ENCODE measurements around the gene CCDC196.
"Not testable (repeated sequence)": the region's sequence is repeated elsewhere in the genome, so short reads cannot be mapped to it uniquely, and the experiment has no call there.

Gene CCDC196

DNA sequence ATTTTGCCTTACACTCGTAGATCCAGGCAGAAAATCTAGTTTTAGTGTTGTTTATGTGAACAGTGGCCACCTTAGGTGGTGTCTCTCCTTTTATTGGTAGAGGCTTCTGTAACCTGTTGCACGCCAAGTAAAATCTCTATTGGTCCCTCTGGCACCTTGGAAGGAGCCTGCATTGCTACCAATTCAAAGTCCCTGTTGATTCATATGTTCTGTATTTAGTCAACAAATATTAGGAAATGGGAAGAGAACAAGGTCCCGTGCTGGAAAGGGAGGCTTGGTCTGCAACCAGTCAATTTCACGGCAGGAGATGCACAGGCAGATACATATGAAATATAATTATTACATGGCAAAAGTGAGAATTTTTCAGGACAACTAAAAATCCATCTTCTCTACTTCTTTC lies 15.4 kb downstream of the CCDC196 start:
- H3K4me3 ChIP-seq (ENCODE audit: low read depth in 1 of 2, low read length in 2 of 2): no peak overlapping the region
- peaks cover 13% of the 10 kb centered on the region for H3K4me1 ChIP-seq (ENCODE audit: insufficient read depth, low read length)
- no peak for ATAC-seq (ENCODE audit: insufficient read depth, low read depth)
- no peak overlapping the region for H3K9ac ChIP-seq (ENCODE audit: low read depth, low read length)
- no peaks in the 10 kb centered on the region for H3K36me3 ChIP-seq (ENCODE audit: insufficient read depth, low read length)
- H3K9me3 ChIP-seq (ENCODE audit: insufficient read depth, low read length, severe bottlenecking): no peaks in the 10 kb centered on the region
- H3K27me3 ChIP-seq (ENCODE audit: insufficient read depth, low read length, poor library complexity): no peaks in the 10 kb centered on the region
- DNase-seq: no peak
- no peaks in the 10 kb centered on the region for H4K20me1 ChIP-seq (ENCODE audit: insufficient read depth, low read length)
- TF ChIP-seq CTCF (IDR thresholded peaks at IDR 0.05; ENCODE audit: borderline replicate concordance, extremely low read depth, low read length, poor library complexity, severe bottlenecking) (no peak), EZH2 (IDR thresholded peaks at IDR 0.05; ENCODE audit: borderline replicate concordance, low read depth, low read length, severe bottlenecking) (no peak)
- no peak overlapping the region for H2AFZ ChIP-seq (ENCODE audit: low read depth, low read length)
- no peaks in the 10 kb centered on the region for H3K79me2 ChIP-seq (ENCODE audit: insufficient read depth, low read length)
- H3K27ac ChIP-seq (ENCODE audit: low read length): no peak overlapping the region
- no peak overlapping the region for H3K4me2 ChIP-seq (ENCODE audit: insufficient read depth, low read length)

- not testable (repeated sequence) for H3K79me2 ChIP-seq (ENCODE audit: insufficient read depth, low read length); H2AFZ ChIP-seq (ENCODE audit: low read depth, low read length); H3K36me3 ChIP-seq (ENCODE audit: insufficient read depth, low read length); ATAC-seq (ENCODE audit: insufficient read depth, low read depth); H3K27ac ChIP-seq (ENCODE audit: low read length); H3K9ac ChIP-seq (ENCODE audit: low read depth, low read length); H4K20me1 ChIP-seq (ENCODE audit: insufficient read depth, low read length); H3K27me3 ChIP-seq (ENCODE audit: insufficient read depth, low read length, poor library complexity); H3K9me3 ChIP-seq (ENCODE audit: insufficient read depth, low read length, severe bottlenecking); H3K4me3 ChIP-seq (ENCODE audit: low read depth in 1 of 2, low read length in 2 of 2); H3K4me2 ChIP-seq (ENCODE audit: insufficient read depth, low read length); DNase-seq
- peaks cover 16% of the 10 kb centered on the region for H3K4me1 ChIP-seq (ENCODE audit: insufficient read depth, low read length)
Measured at GRCh38 chr14:66502836-66503235, 16.7 kb downstream of the CCDC196 start.

GRCh38 chr14:66503532-66503931 lies 17.4 kb downstream of the CCDC196 start:
- Histone ChIP-seq H3K27ac (ENCODE audit: low read length) (no peak overlapping the region), H3K4me2 (ENCODE audit: insufficient read depth, low read length) (no peak overlapping the region), H2AFZ (ENCODE audit: low read depth, low read length) (no peak overlapping the region), H3K4me1 (ENCODE audit: insufficient read depth, low read length) (peaks cover 16% of the 10 kb centered on the region), H4K20me1 (ENCODE audit: insufficient read depth, low read length) (no peaks in the 10 kb centered on the region), H3K36me3 (ENCODE audit: insufficient read depth, low read length) (no peaks in the 10 kb centered on the region; the same call in 1 of the 2 replicates), H3K4me3 (ENCODE audit: low read depth in 1 of 2, low read length in 2 of 2) (no peak overlapping the region), H3K9me3 (ENCODE audit: insufficient read depth, low read length, severe bottlenecking) (no peaks in the 10 kb centered on the region), H3K9ac (ENCODE audit: low read depth, low read length) (no peak overlapping the region), H3K27me3 (ENCODE audit: insufficient read depth, low read length, poor library complexity) (peaks cover 2% of the 10 kb centered on the region), H3K79me2 (ENCODE audit: insufficient read depth, low read length) (peaks cover 8% of the 10 kb centered on the region)
- DNase-seq (no peak), ATAC-seq (ENCODE audit: insufficient read depth, low read depth) (no peak)
- no peak for TF ChIP-seq CTCF (IDR thresholded peaks at IDR 0.05; ENCODE audit: borderline replicate concordance, extremely low read depth, low read length, poor library complexity, severe bottlenecking)
- no peak for TF ChIP-seq EZH2 (IDR thresholded peaks at IDR 0.05; ENCODE audit: borderline replicate concordance, low read depth, low read length, severe bottlenecking)

DNA sequence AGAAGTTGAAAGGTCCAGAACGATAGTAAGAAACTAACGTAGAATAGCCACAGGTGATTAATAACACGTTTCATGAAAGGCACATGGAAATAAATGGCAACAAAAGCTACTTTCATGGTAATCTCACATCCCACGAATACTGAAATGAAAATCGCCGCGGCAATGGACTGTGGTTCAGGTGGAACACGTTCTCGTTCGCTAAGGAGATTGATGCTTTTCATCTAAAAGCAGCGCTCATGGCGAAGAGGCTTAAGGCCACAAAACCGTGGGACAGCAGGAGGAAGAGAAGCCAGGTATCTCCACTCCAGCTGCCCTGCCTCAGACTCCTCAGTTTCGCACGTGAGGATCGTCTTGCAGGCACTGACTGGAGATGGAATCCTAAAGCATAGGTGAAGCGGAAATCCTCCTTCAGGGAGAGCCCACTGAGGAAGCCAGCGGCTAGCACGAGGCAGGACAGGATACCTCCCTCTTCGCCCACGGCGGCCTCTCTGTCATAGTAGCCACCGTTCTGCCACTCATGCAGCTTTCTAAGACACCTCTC lies 21.1 kb downstream of the CCDC196 start:
- Histone ChIP-seq H3K36me3 (ENCODE audit: insufficient read depth, low read length) (no peaks in the 10 kb centered on the region; the same call in 1 of the 2 replicates), H4K20me1 (ENCODE audit: insufficient read depth, low read length) (peaks cover 27% of the 10 kb centered on the region), H3K4me1 (ENCODE audit: insufficient read depth, low read length) (peaks cover 49% of the 10 kb centered on the region), H3K27me3 (ENCODE audit: insufficient read depth, low read length, poor library complexity) (peaks cover 17% of the 10 kb centered on the region), H3K4me3 (ENCODE audit: low read depth in 1 of 2, low read length in 2 of 2) (peak overlapping the region; percentile 76 to 94), H3K4me2 (ENCODE audit: insufficient read depth, low read length) (peak overlapping the region; percentile 92), H2AFZ (ENCODE audit: low read depth, low read length) (peak overlapping the region; percentile 98), H3K79me2 (ENCODE audit: insufficient read depth, low read length) (peaks cover 43% of the 10 kb centered on the region), H3K9me3 (ENCODE audit: insufficient read depth, low read length, severe bottlenecking) (no peaks in the 10 kb centered on the region), H3K27ac (ENCODE audit: low read length) (peak overlapping the region; percentile 88), H3K9ac (ENCODE audit: low read depth, low read length) (peak overlapping the region; percentile 70)
- ATAC-seq (ENCODE audit: insufficient read depth, low read depth) (peak; percentile 27), DNase-seq (no peak)
- no peak for TF ChIP-seq CTCF (IDR thresholded peaks at IDR 0.05; ENCODE audit: borderline replicate concordance, extremely low read depth, low read length, poor library complexity, severe bottlenecking)
- no peak for TF ChIP-seq EZH2 (IDR thresholded peaks at IDR 0.05; ENCODE audit: borderline replicate concordance, low read depth, low read length, severe bottlenecking)

All from DND-41 (cell line).